K562 treated with DMSO at 1 percent for 12 hours (cell line): ENCODE results near the gene TEAD1. TPM values are rescaled to one million over a fixed set of nuclear protein-coding genes. Genes with fewer than 3 reads are reported as not detected.

Experiments
- total RNA-seq: library from RNA; unstranded; fragments of 300-600 nt; gene quantifications from 2 replicates; pipeline ENCODE4 v1.2.3, GENCODE V29; 2022; ENCODE audit not compliant: insufficient read depth

Gene TEAD1
- total RNA-seq, result 1.7 and 20.2 TPM in 2 replicates

DNA sequence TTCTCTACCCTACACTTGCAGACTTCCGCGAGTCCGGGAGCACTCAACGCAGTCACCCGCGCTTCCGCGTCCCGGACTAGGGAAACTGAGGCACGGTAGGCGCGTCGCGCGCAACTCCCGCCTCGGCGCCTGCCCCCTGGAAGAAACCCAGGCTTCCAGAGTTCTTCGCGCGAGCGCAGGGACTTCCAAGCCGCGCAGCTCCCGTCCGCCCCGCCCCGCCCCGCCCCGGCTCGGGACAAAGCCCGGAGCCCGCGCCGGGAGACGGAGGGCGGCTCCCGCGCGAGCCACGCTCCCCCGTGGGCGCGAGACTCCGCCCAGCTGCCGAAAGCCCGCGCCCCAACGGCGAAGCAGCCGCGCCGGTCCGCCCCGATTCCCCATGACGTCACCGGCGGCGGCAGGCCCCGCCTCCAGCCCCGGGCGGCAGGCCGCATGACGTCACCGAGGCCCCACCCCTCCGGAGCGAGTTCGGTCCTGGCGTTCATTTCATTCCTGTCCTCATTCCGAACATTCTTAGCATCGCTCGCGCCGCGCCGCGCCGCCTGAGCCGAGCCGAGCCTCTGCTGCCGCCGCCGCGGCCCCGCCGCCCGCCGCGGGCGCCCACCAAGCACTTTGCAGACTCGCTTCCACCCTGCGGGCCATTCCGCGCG lies at the start of gene TEAD1:
Gene TEAD1, plus strand, starts transcription at position 498 of the 647 bp plus-strand sequence.

